GM21528 (cell line): Measurements from ENCODE around the gene CAPSL.
"Not testable (repeated sequence)": the region's sequence is repeated elsewhere in the genome, so short reads cannot be mapped to it uniquely, and the experiment has no call there.

ENCODE experiments used
- ATAC-seq: cut with Tn5 transposase; IDR thresholded peaks from one replicate; pipeline ENCODE4 v1.9.1; 2021; ENCODE audit warnings: mild to moderate bottlenecking, moderate library complexity; ENCODE audit not compliant: unreplicated experiment, low FRiP score

CAPSL gene

DNA sequence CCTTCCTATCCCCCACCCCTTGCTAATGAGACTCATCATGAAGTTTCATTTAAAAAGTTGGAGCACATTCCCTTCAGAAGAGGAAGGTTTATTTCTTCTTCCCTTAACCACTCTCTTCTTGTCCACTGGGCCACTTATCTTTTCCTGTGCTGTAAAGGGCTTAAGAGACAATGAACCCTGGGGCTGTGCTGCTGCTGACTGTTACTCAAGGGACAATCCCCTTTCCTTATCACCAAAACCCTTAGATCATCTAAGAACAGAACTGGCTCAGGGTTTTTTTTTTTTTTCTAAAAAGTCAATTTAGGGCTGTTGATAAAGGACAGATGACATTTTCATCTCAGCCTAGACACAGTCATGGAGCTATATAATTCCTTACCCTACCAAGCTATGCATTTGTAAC lies 29.6 kb downstream of the CAPSL start:
- ATAC-seq: no peak

DNA sequence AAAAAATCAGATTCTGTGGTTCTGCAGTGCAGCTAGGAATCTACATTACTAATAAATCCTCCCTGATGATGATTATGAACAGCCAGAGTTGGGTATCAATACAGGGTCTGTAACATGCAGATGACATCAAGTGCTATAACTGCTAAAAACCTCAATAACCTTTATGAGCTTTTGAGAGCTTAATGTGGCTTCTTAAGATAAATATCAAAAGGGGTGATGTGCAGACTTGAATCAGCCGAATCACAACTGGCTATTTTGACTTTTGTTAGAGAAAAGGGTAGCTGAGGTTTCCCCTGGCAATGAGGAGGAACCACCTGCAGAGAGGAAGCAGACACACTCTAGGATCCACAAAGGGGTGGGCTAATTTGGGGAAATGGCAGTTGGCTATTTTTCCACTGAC lies 30.2 kb downstream of the CAPSL start:
- ATAC-seq: no peak

DNA sequence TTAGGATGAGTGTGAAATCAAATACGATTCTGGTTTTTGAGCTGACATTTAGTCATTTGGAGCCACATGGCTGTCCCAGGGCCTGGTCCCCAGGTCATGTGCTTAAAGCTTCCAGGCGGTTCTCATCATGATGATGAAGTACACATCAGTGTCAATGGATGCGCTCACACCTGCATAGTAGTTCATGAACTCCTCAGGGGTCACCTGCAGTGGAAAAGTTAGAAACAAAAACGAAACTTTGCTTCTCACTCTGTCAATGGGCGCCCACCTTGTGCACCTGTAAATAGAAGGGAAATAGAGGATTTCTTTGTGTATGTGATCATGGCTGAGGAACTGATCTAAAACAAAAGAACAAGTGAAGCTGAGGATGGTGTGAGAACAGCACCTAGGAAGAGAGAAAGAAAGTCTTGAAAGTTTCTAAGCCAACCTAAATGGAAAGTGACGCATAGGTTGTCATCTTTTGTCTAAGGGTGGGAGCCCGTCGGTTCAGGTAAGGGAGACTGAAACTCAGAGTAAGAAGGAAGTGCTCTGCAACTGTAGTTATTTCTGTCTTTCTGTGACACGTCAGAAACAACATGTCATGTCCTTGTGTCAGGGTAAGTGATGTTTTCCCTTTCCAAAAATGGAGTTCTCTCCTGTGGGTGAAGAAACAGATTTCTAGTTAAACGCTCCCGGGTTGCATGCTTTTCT lies 33.8 kb downstream of the CAPSL start:
- peak; percentile 55 for ATAC-seq

DNA sequence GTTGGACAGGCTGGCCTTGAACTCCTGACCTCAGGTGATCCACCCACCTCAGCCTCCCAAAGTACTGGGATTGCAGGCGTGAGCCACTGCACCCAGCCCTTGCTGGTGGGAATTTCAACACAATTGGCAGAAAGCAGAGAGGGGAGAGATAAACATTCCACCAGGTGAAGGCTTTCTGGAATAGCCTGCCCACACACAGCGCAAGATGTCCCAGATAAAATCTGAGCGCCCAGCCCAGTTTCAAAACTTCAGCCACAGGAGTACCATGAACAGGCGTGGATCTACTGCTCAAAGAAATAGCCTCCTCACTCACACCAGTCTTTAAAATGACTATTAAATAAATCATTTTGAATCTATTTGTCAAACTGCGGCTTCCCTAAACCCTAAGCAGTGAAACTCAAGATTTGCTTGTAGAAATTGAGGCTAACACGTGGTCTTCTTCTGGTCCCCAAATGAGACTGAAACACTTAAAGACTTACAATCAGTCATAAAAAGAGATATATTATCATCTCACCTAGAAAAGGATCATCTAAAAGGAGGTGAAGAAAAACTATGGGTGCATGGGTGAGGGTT lies 34.7 kb downstream of the CAPSL start:
- no peak for ATAC-seq

DNA sequence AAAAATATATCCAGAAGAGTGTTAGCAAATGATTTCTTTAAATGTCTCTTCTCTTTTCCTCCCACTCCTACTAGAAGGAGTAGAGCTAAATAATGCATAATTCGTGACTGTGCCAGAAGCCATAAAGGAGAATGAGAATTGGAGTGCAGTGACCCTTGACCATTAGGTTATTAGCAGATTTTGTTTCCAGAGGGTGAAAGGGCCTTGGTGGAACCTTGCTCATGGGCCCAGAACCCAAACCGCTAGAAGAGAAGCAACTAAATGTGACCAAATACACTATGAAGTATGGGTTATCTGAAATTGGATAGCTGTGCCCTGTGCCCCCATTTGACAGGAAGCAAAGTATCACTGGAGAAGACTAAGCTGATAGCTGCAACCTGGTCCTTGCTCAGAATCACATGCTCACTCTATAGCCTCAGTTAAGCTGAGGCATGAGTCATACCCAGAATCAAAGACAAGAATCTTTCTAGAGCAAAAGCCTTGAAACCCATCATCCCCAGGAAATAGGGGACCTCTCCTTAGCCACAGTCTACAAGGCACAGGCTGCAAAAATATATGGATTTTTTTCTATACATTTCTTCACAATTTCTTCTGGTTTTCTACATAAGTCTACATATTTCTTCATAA lies 36.3 kb downstream of the CAPSL start:
- peak; percentile 50 for ATAC-seq

DNA sequence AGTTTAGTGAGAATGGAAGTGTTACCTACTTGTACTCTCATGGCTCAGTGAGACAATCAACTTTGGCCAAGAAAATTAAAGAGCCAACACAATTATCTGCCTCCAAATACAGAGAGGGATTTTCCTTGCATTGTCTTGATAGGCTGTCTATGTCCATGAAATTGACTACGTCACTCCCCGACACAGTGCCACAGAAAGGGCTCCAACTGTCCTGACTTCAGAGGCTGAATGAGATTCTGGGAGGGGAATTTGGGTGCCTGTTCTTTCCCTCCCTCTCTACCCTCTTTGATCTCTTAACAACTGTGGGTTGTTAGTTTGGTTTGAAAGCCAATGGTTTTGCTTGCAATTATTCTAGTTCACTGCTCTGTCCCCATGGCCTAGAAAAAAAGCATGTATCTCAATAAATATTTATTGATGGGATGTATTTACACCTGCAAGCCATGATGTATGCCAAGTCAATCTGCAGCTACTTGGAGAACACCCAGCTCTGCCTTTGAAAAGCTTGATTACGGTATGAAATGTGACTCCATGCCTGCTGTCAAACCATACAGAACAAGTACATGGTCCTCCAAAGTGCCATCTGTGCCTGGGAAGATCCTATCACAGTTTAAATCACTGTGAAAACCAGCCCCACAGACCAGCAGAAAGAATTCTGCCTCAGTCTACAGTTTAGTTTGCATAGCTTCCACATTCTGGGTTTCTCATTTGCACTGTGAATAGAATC lies 37.3 kb downstream of the CAPSL start:
- ATAC-seq: no peak

DNA sequence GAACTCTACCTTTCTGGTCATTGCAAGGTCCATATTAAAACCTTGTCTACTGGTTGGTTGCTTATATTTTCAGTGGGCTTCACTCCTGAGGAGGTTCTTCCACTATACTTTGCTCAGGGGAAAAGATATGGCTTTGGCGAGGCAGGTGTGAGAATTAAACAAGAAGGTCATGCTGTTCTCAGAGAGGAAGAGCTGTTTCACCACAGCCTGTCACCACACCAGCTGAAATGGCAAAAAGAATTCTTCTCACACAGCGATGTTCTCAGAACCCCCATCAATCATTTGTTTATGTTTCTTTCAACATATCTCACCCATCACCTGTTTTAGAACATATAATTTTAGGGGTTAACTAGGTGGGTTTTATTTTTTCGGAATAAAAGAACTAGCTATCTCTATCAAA lies 38.6 kb downstream of the CAPSL start:
- no peak for ATAC-seq

DNA sequence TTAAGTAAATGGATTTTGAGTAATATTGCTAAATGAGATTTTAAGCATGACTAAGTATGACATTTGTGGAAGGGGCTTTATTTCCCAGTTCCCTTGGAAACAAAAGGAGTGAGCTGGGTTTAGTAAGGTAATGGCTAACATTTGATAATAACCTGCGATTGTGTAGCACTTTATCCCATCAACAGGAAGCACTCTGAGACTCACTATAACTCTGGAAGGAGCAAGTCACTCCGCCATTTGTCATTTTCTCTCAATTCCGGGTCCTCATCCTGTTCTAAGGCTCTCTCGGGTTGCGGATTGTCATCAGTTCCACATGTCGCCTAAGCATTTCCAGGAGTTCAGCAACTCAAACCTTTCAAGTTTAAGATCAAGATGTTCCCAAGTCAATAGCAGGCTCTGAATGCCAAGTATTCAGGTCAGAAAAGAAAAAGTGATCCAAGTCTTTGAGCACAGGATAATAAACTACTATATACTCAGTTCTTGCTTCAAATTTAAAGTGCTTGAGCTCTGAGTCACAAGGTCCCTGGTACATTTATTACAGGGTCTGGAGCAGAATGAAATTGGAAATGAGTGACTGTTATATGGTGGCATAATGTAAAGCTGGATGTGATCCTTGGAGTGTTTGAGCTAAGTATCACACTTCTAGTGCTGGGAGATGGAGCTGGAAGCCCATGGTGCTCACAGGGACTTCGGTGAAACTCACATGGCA lies 39.3 kb downstream of the CAPSL start:
- no peak for ATAC-seq

DNA sequence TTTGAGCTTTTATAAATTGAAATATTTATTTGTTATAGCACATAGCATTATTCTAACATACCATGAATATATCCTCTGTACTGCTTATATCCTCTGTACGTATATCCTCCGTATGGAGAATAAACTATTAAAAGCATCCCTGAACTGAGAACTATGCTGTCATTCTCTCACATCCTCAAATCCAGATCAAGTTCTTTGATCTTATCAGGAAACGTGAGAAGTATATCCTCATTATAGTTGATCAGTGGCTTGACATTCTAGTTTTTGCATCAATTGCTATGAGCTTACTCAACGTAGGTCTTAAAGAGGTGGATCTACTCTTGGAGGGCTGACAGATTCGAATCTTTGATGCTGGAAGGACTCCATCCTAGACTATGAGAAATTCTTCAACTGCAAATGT lies 44.3 kb downstream of the CAPSL start:
- no peak for ATAC-seq

DNA sequence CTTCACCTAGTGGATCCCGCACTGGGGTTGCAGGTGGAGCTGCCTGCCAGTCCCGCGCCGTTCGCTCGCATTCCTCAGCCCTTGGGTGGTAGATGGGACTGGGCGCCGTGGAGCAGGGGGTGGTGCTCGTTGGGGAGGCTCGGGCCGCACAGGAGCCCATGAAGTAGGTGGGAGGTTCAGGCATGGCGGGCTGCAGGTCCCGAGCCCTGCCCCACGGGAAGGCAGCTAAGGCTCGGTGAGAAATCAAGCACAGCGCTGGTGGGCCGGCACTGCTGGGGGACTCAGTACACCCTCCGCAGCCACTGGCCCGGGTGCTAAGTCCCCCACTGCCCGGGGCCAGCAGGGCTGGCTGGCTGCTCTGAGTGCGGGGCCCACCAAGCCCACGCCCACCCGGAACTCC lies 45.6 kb downstream of the CAPSL start:
- not testable (repeated sequence) for ATAC-seq

DNA sequence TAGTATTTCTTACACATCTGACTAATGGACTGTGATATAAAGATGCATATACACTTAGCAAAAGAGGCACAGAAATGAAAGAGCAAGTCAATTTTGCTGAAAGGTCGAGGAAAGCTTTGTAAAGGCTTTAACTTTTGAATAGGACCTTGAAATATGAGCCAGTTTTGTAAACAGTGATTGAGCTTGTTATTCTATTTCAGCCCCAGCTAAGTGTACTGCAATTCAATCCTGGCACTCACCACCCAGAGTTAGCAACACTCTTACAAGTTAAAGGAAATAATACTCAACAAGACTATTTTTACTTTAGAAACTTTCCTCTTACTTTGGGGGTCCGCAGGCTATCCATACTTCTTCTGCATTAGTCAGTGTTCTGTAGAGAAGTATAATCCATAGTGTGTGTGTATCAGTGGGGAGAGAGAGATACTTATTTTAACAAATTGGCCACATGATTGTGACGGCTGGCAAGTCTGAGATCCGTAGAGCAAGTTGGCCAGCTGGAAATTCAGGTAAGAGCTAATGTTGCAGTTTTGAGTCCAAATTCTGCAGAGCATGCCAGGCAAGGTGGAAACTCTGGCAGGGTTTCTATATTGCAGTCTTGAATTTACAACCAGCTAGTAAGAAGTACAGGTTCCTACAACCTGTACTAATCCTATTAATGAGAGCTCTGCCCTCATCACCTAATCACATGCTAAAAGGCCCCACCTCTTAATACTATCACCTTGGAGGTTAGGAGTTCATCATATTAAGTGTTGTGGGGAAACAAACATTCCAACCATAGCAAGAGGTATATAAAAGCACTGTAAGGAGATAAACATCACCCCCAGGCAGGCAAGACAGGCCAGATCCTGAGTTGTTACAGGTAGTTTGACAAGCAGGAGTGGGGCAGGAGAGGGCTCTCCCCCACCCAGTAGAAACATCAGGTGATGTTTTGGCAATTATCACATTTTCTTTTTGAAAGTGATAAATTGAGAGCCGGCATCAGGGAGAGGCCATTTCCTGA lies 48.1 kb downstream of the CAPSL start:
- no peak for ATAC-seq

DNA sequence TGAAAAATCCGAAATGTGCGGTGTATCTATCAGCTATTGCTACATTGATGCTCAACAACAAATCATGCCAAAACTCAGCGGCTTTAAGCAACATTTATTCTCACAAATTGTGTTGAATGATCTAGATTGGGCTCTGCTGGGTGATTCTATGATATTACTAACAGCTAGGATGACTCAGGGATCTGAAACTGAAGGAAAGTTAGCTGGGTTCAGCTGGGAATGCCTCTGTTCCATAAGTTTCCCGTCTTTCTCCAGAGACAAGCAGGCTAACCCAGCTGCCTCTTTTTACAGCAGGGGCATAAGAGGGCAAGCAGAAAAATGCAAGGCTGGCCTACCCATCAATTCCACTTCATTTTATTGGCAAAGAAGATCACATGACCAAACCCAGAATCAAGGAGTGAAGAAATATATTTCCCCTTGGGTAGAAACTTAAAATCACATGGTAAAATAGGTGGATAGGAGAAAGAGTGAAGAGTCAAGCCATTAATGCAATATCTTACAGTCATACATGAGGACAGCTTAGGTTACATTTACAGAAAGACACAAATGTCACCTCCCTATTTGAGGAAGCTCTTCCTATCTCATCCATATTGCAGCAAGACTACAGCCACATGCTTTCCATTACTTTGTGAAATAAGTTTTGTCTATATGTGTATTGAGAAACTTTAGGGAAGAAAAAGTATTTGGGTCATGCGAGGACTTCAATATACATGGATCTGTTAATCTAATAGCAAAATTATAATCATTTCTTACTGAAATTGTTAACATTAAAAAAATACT lies 50.9 kb downstream of the CAPSL start:
- ATAC-seq: no peak

DNA sequence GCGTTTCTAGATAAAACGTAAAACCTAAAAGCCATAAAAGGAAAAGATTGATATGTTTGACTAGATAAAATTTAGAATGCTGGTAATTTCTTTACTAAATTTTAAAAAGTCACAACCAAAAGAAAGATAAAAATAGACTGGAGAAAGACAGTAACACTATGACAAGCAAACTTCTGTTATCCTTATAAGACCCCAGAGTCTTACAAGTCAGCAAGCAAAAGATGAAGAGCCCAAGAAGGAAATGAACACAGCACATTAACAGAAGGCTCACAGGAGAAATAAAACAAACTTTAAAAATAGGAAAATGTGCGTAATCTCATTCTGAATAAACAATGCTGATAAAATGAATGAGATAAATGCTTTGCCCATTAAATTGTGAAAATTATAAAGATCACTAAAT lies 52.0 kb downstream of the CAPSL start:
- ATAC-seq: no peak

DNA sequence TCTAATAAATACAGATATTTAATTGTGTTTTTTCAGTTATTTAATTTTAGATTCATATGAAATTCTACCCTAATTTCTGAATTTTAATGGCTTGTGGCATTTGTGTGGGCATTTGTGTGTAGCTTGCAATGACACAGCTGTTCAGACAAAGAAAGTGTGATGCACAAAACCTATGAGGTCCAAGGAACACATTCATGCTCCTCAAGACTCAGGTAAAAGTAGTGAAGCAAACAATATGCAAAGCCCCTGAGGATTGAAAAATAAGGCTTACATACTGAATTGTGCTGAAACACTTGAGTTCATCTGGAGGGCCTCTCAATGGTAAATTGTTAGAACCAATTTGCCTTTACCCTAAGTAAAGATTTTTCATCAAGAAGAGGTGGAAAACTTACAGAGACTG lies 53.6 kb downstream of the CAPSL start:
- ATAC-seq: no peak

DNA sequence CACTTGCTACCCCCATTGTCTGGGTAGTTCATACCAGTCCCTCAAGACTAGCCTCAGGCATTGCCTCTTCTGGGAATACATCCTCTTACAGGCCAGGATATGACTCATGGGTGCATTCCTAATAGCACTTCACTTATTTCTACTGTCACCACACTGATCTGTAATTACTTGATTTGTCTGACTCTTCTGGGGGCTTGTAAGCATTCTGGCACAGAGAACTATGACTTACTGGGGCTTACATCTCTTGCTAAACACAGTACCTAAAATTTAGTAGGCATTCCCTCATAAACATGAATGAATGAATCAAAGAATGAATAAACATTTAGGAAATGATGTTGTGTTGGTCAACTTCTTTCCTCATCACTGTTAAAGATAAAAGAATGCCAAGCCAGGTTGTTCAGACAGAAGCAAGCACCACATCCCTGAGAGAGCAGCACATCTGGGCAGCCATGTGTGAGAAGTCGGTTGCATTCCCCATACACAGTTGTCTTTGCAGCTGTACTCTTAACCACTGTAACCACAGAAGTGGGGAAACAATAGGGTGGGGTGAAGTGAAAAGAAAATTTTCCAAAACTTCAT lies 54.1 kb downstream of the CAPSL start:
- ATAC-seq: no peak

DNA sequence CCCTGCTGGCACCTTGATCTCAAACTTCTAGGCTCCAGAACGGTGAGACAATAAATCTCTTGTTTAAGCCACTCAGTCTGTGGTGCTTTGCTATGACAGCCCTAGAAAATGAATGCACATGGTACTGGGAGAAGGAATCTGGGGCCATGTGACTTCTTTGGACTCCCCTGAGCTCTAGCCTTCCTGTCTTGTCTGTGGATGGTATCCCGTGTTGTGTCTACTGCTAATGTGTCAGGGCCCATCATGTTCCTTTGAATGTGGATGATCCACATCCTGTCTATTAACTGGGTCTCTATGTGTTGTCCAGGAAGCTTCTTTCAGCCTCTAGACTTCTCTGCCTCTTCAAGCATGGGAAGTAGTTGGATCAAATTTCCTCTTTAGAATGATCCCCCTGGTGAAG lies 56.7 kb downstream of the CAPSL start:
- no peak for ATAC-seq

DNA sequence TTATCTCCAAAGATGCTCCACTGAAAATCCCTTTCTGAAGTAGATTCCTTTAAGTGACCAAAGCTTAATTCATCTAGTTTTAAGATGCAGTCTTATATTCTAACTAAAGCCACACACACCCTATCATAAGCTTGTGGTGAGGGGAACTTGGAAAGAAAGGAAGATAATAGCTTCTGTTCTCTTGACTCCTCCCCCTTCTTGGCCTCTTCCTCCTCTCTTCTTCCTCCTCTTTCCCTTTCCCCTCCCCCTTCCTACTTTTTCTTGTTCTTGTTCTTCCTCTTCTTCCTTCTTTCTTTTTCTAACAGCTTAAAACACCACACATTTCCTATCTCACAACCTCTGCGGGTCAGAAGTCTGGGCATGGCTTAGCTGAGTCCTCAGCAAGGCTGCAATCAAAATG lies 58.3 kb downstream of the CAPSL start:
- ATAC-seq: no peak

DNA sequence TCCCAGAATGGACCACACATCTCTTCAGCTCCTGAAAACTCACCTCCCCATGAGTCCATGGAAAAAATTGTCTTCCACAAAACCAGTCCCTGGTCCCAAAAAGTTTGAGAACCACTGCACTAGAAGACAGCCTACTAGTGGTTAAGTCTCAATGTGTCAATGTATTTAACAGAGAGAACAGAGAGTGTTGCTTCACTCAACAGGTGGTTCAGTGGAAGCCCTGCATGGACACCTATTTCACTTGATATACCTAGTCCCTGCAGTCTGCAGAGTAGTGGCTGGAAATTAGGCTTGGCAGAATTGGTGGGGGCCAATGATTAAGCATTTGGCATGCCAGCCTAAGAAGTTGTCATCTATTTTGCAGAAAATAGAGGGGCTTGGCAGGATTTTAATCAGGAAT lies 58.8 kb downstream of the CAPSL start:
- ATAC-seq: no peak

DNA sequence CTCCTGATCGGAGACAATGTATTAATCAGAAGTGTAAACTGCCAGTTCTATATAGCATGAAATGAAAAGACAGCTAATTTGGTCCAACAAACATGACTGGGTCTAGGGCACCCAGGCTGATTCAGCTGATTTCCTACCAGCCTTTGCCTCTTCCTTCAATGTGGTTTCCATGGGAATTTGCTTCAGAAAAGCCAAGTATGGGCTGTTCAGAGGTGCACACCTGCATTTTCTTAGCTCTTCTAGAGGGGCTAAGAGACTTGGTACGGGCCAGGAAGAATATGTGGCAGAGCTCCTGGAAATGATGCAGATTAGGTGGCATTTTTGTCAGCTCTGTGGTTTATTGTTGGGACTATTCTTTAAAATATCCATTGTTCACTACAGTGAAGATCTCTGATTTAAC lies 59.3 kb downstream of the CAPSL start:
- no peak for ATAC-seq
